Testis (tissue), 3 donors: ENCODE results near the gene RUNX1. TPM values are rescaled to one million over a fixed set of nuclear protein-coding genes. Genes with fewer than 3 reads are reported as not detected.

Experiments used
- DNase-seq: peaks from one replicate; pipeline ENCODE4 v3.0.0-alpha.2; 2019
- H3K27ac ChIP-seq, 2 donors: fragments of 200-600 bp; sonication (generic); one replicate each; pipeline ENCODE4 v1.5.1; 2019
- H3K27me3 ChIP-seq: fragments of 200-600 bp; sonication (generic); one replicate; pipeline ENCODE4 v1.5.1; 2019
- H3K36me3 ChIP-seq: fragments of 200-600 bp; sonication (generic); one replicate; pipeline ENCODE4 v1.5.1; 2017; ENCODE audit warnings: low read depth; ENCODE audit errors: missing control alignments
- H3K4me1 ChIP-seq: fragments of 200-600 bp; sonication (generic); one replicate; pipeline ENCODE4 v1.5.1; 2019
- H3K4me3 ChIP-seq, 2 donors: fragments of 200-600 bp; sonication (generic); one replicate each; pipeline ENCODE4 v1.5.1; 2017 to 2019
- H3K9me3 ChIP-seq: fragments of 200-600 bp; sonication (generic); one replicate; pipeline ENCODE4 v1.5.1; 2017
- CTCF ChIP-seq, 3 experiments: fragments of 450-650 bp in 2 of 3; fragments of 200-600 bp in 1 of 3; sonication (generic) in 1 of 3; IDR thresholded peaks; one replicate each; pipeline ENCODE4 v1.5.1; 2016 to 2019; ENCODE audit warnings: antibody characterized with exemption in 3 of 3, mild to moderate bottlenecking in 2 of 3, moderate library complexity in 1 of 3
- POLR2A ChIP-seq: fragments of 450-650 bp; IDR thresholded peaks from one replicate; pipeline ENCODE4 v1.6.1; 2017; ENCODE audit warnings: antibody characterized with exemption, mild to moderate bottlenecking, moderate library complexity
- WGBS, 2 donors: methylation state at CpG; one replicate each; pipeline ENCODE4 v1.1.5; 2018; 5-methylcytosine and 5-hydroxymethylcytosine counted together
- intact Hi-C: fragments of 100-400 bp; cut with DNase I; formaldehyde crosslinking; loops from one replicate; pipeline ENCODE4 v1.15.1; 2023; ENCODE audit warnings: low total_unique reads
- polyA plus RNA-seq: library from polyadenylated mRNA; stranded (reverse); fragments of 350-450 nt; fragmentation: Illumina TruSeq; extraction: RNeasy Lipid Tissue Mini Kit (QIAGEN cat#74804); gene quantifications from one replicate; pipeline ENCODE4 v1.2.3, GENCODE V29; 2014; ENCODE audit warnings: low read depth, low replicate concordance; ENCODE audit not compliant: insufficient read depth
- total RNA-seq, 2 donors: library from RNA; depleted of rRNA; stranded (reverse); fragments of >200 nt; gene quantifications; one replicate each; pipeline ENCODE4 v1.2.3, GENCODE V29; 2016

The RUNX1 gene
- total and polyA plus RNA-seq, 3 donors from 2014 or later: 11.1 to 28.7 (median 24.3) TPM

DNA sequence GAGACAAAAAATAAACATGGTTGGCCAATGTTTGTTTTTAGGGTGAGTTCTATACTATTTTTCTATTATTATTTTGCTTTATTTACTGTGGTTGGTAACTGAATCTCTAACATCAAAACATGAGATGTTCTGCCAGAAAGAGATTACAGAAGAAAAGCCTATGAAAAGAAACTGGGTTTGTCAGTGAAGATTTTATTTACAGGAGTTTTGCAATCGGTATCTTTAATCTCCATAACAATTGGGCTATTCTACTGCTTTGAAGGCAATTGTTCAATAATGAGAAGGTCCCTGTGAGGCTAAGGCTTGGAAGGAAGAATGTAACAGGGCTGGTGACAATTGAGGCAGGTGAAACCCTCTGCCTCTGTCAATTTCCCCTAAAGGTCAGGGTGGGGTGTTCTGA lies 224.8 kb downstream of the RUNX1 start:
- no peak for TF ChIP-seq CTCF (IDR thresholded peaks at IDR 0.05)
- TF ChIP-seq POLR2A: no peak
- Histone ChIP-seq H3K36me3 (no peaks in the 10 kb centered on the region), H3K27me3 (no peaks in the 10 kb centered on the region), H3K4me1 (no peaks in the 10 kb centered on the region), H3K27ac (no peak overlapping the region), H3K9me3 (no peaks in the 10 kb centered on the region), H3K4me3 (no peak overlapping the region)
- no peak for DNase-seq
- 62 to 63% methylated on average over 1 of the region's 1 CpG for WGBS, 2 donors
- intact Hi-C loops: no loop called here

GRCh38 chr21:34822942-34823341 lies 226.2 kb downstream of the RUNX1 start:
- DNase-seq: no peak
- 94 to 97% methylated on average over 6 of the region's 6 CpGs for WGBS, 2 donors
- Histone ChIP-seq H3K27me3 (no peaks in the 10 kb centered on the region), H3K36me3 (no peaks in the 10 kb centered on the region), H3K9me3 (no peaks in the 10 kb centered on the region), H3K27ac (no peak overlapping the region), H3K4me1 (no peaks in the 10 kb centered on the region), H3K4me3 (no peak overlapping the region)
- TF ChIP-seq POLR2A (no peak), CTCF (IDR thresholded peaks at IDR 0.05) (no peak)
- intact Hi-C loops: no loop called here

GRCh38 chr21:34822168-34822567 lies 226.9 kb downstream of the RUNX1 start:
- Histone ChIP-seq H3K4me1 (no peaks in the 10 kb centered on the region), H3K27ac (no peak overlapping the region), H3K4me3 (no peak overlapping the region), H3K9me3 (no peaks in the 10 kb centered on the region), H3K36me3 (no peaks in the 10 kb centered on the region), H3K27me3 (no peaks in the 10 kb centered on the region)
- intact Hi-C loops: no loop called here
- no peak for TF ChIP-seq POLR2A
- TF ChIP-seq CTCF (IDR thresholded peaks at IDR 0.05): no peak
- WGBS, 2 donors: 78 to 80% methylated on average over 5 of the region's 5 CpGs
- no peak for DNase-seq

GRCh38 chr21:34821717-34822116 lies 227.4 kb downstream of the RUNX1 start:
- intact Hi-C loops: no loop called here
- DNase-seq: no peak
- Histone ChIP-seq H3K9me3 (no peaks in the 10 kb centered on the region), H3K36me3 (no peaks in the 10 kb centered on the region), H3K4me1 (no peaks in the 10 kb centered on the region), H3K4me3 (no peak overlapping the region), H3K27me3 (no peaks in the 10 kb centered on the region), H3K27ac (no peak overlapping the region)
- no peak for TF ChIP-seq CTCF (IDR thresholded peaks at IDR 0.05)
- no peak for TF ChIP-seq POLR2A
- 91 to 93% methylated on average over 7 of the region's 7 CpGs for WGBS, 2 donors

GRCh38 chr21:34820051-34820450 lies 229.1 kb downstream of the RUNX1 start:
- TF ChIP-seq CTCF (IDR thresholded peaks at IDR 0.05) (no peak), POLR2A (no peak)
- intact Hi-C loops: no loop called here
- DNase-seq: no peak
- no peaks in the 10 kb centered on the region for H3K9me3 ChIP-seq
- H3K4me3 ChIP-seq: no peak overlapping the region
- H3K36me3 ChIP-seq: no peaks in the 10 kb centered on the region
- 85 to 91% methylated on average over 5 to 9 of the region's 9 CpGs for WGBS, 2 donors
- no peaks in the 10 kb centered on the region for H3K4me1 ChIP-seq
- H3K27ac ChIP-seq: no peak overlapping the region
- H3K27me3 ChIP-seq: no peaks in the 10 kb centered on the region
